Measurements from ENCODE around the gene KCNH4. TPM values are rescaled to one million over a fixed set of nuclear protein-coding genes. Genes with fewer than 3 reads are reported as not detected.
"Not testable (repeated sequence)": the region's sequence is repeated elsewhere in the genome, so short reads cannot be mapped to it uniquely, and the experiment has no call there.

KCNH4 gene
- not detected for polyA plus RNA-seq (2013, experiment 1 of 4)
- polyA plus RNA-seq (2013, experiment 2 of 4): not detected
- polyA plus RNA-seq (2013, experiment 3 of 4): not detected
- 0.04 TPM for polyA plus RNA-seq (2013, experiment 4 of 4)

GRCh38 chr17:42180922-42181850 is at the start of gene KCNH4:
KCNH4 (minus strand) TSS chr17:42181142; CDS start chr17:42180945, 197 bp downstream.
- Histone ChIP-seq H3K36me3 (ENCODE audit: control insufficient read depth, insufficient read depth, low read length) (no peaks in the 10 kb centered on the region), H3K27ac (ENCODE audit: insufficient read depth, low read depth, low read length, poor library complexity, severe bottlenecking) (no peak within 1 kb of the TSS), H3K4me3 (ENCODE audit: insufficient read depth, low read depth, low read length) (no peak within 1 kb of the TSS), H3K27me3 (ENCODE audit: control insufficient read depth, insufficient read depth, low read length, poor library complexity, severe bottlenecking) (peaks cover 78% of the 10 kb centered on the region), H3K9me3 (ENCODE audit: control insufficient read depth, low read length) (no peaks in the 10 kb centered on the region), H3K4me1 (ENCODE audit: control insufficient read depth, insufficient read depth, low read length) (peaks cover 19% of the 10 kb centered on the region)
- 6 to 7% methylated on average over 60 of the region's 60 CpGs for WGBS, 2 experiments

- WGBS, 2 experiments: 93 to 95% methylated on average over 4 to 5 of the region's 5 CpGs
- no peaks in the 10 kb centered on the region for H3K36me3 ChIP-seq (ENCODE audit: control insufficient read depth, insufficient read depth, low read length)
These were observed 49.3 kb upstream of the KCNH4 start for GRCh38 chr17:42230225-42230624.

GRCh38 chr17:42227849-42228700 is 47.1 kb upstream of the KCNH4 start:
- Histone ChIP-seq H3K4me3 (ENCODE audit: insufficient read depth, low read depth, low read length) (no peak overlapping the region), H3K4me1 (ENCODE audit: control insufficient read depth, insufficient read depth, low read length) (no peaks in the 10 kb centered on the region), H3K27me3 (ENCODE audit: control insufficient read depth, insufficient read depth, low read length, poor library complexity, severe bottlenecking) (no peaks in the 10 kb centered on the region), H3K9me3 (ENCODE audit: control insufficient read depth, low read length) (no peaks in the 10 kb centered on the region), H3K36me3 (ENCODE audit: control insufficient read depth, insufficient read depth, low read length) (peaks cover 12% of the 10 kb centered on the region), H3K27ac (ENCODE audit: insufficient read depth, low read depth, low read length, poor library complexity, severe bottlenecking) (no peak overlapping the region)
- WGBS, 2 experiments: 93 to 95% methylated on average over 11 of the region's 11 CpGs

More at GRCh38 chr17:42230225-42230624, 49.3 kb upstream of the KCNH4 start:
- Histone ChIP-seq H3K4me1 (ENCODE audit: control insufficient read depth, insufficient read depth, low read length) (no peaks in the 10 kb centered on the region), H3K27ac (ENCODE audit: insufficient read depth, low read depth, low read length, poor library complexity, severe bottlenecking) (no peak overlapping the region), H3K9me3 (ENCODE audit: control insufficient read depth, low read length) (no peaks in the 10 kb centered on the region), H3K27me3 (ENCODE audit: control insufficient read depth, insufficient read depth, low read length, poor library complexity, severe bottlenecking) (no peaks in the 10 kb centered on the region), H3K4me3 (ENCODE audit: insufficient read depth, low read depth, low read length) (no peak overlapping the region)

- 99% methylated on average over 5 of the region's 5 CpGs for WGBS, 2 experiments
- H3K4me1 ChIP-seq (ENCODE audit: control insufficient read depth, insufficient read depth, low read length): no peaks in the 10 kb centered on the region
These were observed 44.7 kb upstream of the KCNH4 start for GRCh38 chr17:42225646-42226045.

GRCh38 chr17:42224651-42225050 is 43.7 kb upstream of the KCNH4 start:
- Histone ChIP-seq H3K36me3 (ENCODE audit: control insufficient read depth, insufficient read depth, low read length) (peaks cover 13% of the 10 kb centered on the region), H3K9me3 (ENCODE audit: control insufficient read depth, low read length) (no peaks in the 10 kb centered on the region), H3K4me3 (ENCODE audit: insufficient read depth, low read depth, low read length) (no peak overlapping the region), H3K27me3 (ENCODE audit: control insufficient read depth, insufficient read depth, low read length, poor library complexity, severe bottlenecking) (no peaks in the 10 kb centered on the region), H3K27ac (ENCODE audit: insufficient read depth, low read depth, low read length, poor library complexity, severe bottlenecking) (no peak overlapping the region), H3K4me1 (ENCODE audit: control insufficient read depth, insufficient read depth, low read length) (no peaks in the 10 kb centered on the region)
- WGBS, 2 experiments: 96 to 98% methylated on average over 6 of the region's 6 CpGs

More at GRCh38 chr17:42225646-42226045, 44.7 kb upstream of the KCNH4 start:
- peaks cover 13% of the 10 kb centered on the region for H3K36me3 ChIP-seq (ENCODE audit: control insufficient read depth, insufficient read depth, low read length)
- no peaks in the 10 kb centered on the region for H3K9me3 ChIP-seq (ENCODE audit: control insufficient read depth, low read length)
- H3K27ac ChIP-seq (ENCODE audit: insufficient read depth, low read depth, low read length, poor library complexity, severe bottlenecking): no peak overlapping the region
- no peaks in the 10 kb centered on the region for H3K27me3 ChIP-seq (ENCODE audit: control insufficient read depth, insufficient read depth, low read length, poor library complexity, severe bottlenecking)
- no peak overlapping the region for H3K4me3 ChIP-seq (ENCODE audit: insufficient read depth, low read depth, low read length)

- WGBS, 2 experiments: 57 to 61% methylated on average over 3 of the region's 3 CpGs
- peaks cover 19% of the 10 kb centered on the region for H3K36me3 ChIP-seq (ENCODE audit: control insufficient read depth, insufficient read depth, low read length)
These were observed 41.2 kb upstream of the KCNH4 start for GRCh38 chr17:42221886-42222745.

GRCh38 chr17:42219280-42219679 is 38.3 kb upstream of the KCNH4 start:
- not testable (repeated sequence) for H3K27me3 ChIP-seq (ENCODE audit: control insufficient read depth, insufficient read depth, low read length, poor library complexity, severe bottlenecking); H3K27ac ChIP-seq (ENCODE audit: insufficient read depth, low read depth, low read length, poor library complexity, severe bottlenecking); H3K4me1 ChIP-seq (ENCODE audit: control insufficient read depth, insufficient read depth, low read length); H3K4me3 ChIP-seq (ENCODE audit: insufficient read depth, low read depth, low read length); H3K9me3 ChIP-seq (ENCODE audit: control insufficient read depth, low read length)
- peaks cover 30% of the 10 kb centered on the region for H3K36me3 ChIP-seq (ENCODE audit: control insufficient read depth, insufficient read depth, low read length)
- no CpG with 5 or more reads among the region's 17 CpGs for WGBS, 2 experiments

More at GRCh38 chr17:42221886-42222745, 41.2 kb upstream of the KCNH4 start:
- Histone ChIP-seq H3K4me1 (ENCODE audit: control insufficient read depth, insufficient read depth, low read length) (no peaks in the 10 kb centered on the region), H3K9me3 (ENCODE audit: control insufficient read depth, low read length) (no peaks in the 10 kb centered on the region), H3K27ac (ENCODE audit: insufficient read depth, low read depth, low read length, poor library complexity, severe bottlenecking) (no peak overlapping the region), H3K27me3 (ENCODE audit: control insufficient read depth, insufficient read depth, low read length, poor library complexity, severe bottlenecking) (no peaks in the 10 kb centered on the region), H3K4me3 (ENCODE audit: insufficient read depth, low read depth, low read length) (no peak overlapping the region)

- Histone ChIP-seq H3K27me3 (ENCODE audit: control insufficient read depth, insufficient read depth, low read length, poor library complexity, severe bottlenecking) (no peaks in the 10 kb centered on the region), H3K9me3 (ENCODE audit: control insufficient read depth, low read length) (no peaks in the 10 kb centered on the region), H3K27ac (ENCODE audit: insufficient read depth, low read depth, low read length, poor library complexity, severe bottlenecking) (no peak overlapping the region), H3K4me3 (ENCODE audit: insufficient read depth, low read depth, low read length) (no peak overlapping the region), H3K36me3 (ENCODE audit: control insufficient read depth, insufficient read depth, low read length) (peaks cover 57% of the 10 kb centered on the region), H3K4me1 (ENCODE audit: control insufficient read depth, insufficient read depth, low read length) (no peaks in the 10 kb centered on the region)
- 96 to 100% methylated on average over 2 of the region's 2 CpGs for WGBS, 2 experiments
These were observed 33.2 kb upstream of the KCNH4 start for GRCh38 chr17:42214156-42214555.

- Histone ChIP-seq H3K4me3 (ENCODE audit: insufficient read depth, low read depth, low read length) (no peak overlapping the region), H3K27ac (ENCODE audit: insufficient read depth, low read depth, low read length, poor library complexity, severe bottlenecking) (no peak overlapping the region), H3K4me1 (ENCODE audit: control insufficient read depth, insufficient read depth, low read length) (no peaks in the 10 kb centered on the region), H3K36me3 (ENCODE audit: control insufficient read depth, insufficient read depth, low read length) (peaks cover 56% of the 10 kb centered on the region), H3K27me3 (ENCODE audit: control insufficient read depth, insufficient read depth, low read length, poor library complexity, severe bottlenecking) (no peaks in the 10 kb centered on the region), H3K9me3 (ENCODE audit: control insufficient read depth, low read length) (no peaks in the 10 kb centered on the region)
- 94 to 97% methylated on average over 7 of the region's 7 CpGs for WGBS, 2 experiments
These were observed 31.4 kb upstream of the KCNH4 start for GRCh38 chr17:42212382-42212781.

All from ectodermal cell (in vitro differentiated cells).